Spinal cord (tissue), 10 donors: Measurements from ENCODE around the gene CEP290. TPM values are rescaled to one million over a fixed set of nuclear protein-coding genes. Genes with fewer than 3 reads are reported as not detected.

ENCODE experiments used
- DNase-seq, 6 donors: peaks; one replicate each; pipeline versions ENCODE4 v3.0.0 to v3.0.0-alpha.2; 2013 to 2015; ENCODE audit warnings: low spot score in 6 of 6, low read depth in 4 of 6
- H3K27ac ChIP-seq: one replicate; pipeline ENCODE4 v1.5.1; 2013; ENCODE audit warnings: low read depth, low read length, control low read depth
- H3K27me3 ChIP-seq: one replicate; pipeline ENCODE4 v1.6.1; 2013; ENCODE audit warnings: low read length; ENCODE audit not compliant: control insufficient read depth, insufficient read depth
- H3K36me3 ChIP-seq: one replicate; pipeline ENCODE4 v1.6.1; 2013; ENCODE audit warnings: low read length; ENCODE audit not compliant: control insufficient read depth, insufficient read depth
- H3K4me1 ChIP-seq: one replicate; pipeline ENCODE4 v1.6.1; 2013; ENCODE audit warnings: low read length; ENCODE audit not compliant: control insufficient read depth, insufficient read depth
- H3K4me3 ChIP-seq: one replicate; pipeline ENCODE4 v1.5.1; 2013; ENCODE audit warnings: low read depth, low read length, control low read depth
- H3K9me3 ChIP-seq: one replicate; pipeline ENCODE4 v1.6.1; 2013; ENCODE audit warnings: low read length; ENCODE audit not compliant: control insufficient read depth, insufficient read depth
- WGBS: methylation state at CpG from one replicate; pipeline ENCODE4 v1.1.5; 2013; ENCODE audit warnings: missing lambda C conversion rate; ENCODE audit not compliant: insufficient coverage; 5-methylcytosine and 5-hydroxymethylcytosine counted together
- long read RNA-seq, 4 donors: transcript quantifications; one replicate each; lab custom pipeline, GENCODE V29; 2026
- polyA plus RNA-seq, 2 donors: library from polyadenylated mRNA; unstranded; fragments of 120-200 nt; gene quantifications; one replicate each; pipeline ENCODE4 v1.2.1, GENCODE V29; 2013; ENCODE audit not compliant: insufficient read length in 2 of 2
- total RNA-seq, 2 donors: library from RNA; depleted of rRNA in 1 of 2; stranded (reverse); fragments of 120-200 nt in 1 of 2; fragments of >200 nt in 1 of 2; gene quantifications; one replicate each; pipeline versions ENCODE4 v1.2.3 to v1.2.4, GENCODE V29; 2013 to 2014
- donor health status: healthy.

CEP290 gene, protein sequence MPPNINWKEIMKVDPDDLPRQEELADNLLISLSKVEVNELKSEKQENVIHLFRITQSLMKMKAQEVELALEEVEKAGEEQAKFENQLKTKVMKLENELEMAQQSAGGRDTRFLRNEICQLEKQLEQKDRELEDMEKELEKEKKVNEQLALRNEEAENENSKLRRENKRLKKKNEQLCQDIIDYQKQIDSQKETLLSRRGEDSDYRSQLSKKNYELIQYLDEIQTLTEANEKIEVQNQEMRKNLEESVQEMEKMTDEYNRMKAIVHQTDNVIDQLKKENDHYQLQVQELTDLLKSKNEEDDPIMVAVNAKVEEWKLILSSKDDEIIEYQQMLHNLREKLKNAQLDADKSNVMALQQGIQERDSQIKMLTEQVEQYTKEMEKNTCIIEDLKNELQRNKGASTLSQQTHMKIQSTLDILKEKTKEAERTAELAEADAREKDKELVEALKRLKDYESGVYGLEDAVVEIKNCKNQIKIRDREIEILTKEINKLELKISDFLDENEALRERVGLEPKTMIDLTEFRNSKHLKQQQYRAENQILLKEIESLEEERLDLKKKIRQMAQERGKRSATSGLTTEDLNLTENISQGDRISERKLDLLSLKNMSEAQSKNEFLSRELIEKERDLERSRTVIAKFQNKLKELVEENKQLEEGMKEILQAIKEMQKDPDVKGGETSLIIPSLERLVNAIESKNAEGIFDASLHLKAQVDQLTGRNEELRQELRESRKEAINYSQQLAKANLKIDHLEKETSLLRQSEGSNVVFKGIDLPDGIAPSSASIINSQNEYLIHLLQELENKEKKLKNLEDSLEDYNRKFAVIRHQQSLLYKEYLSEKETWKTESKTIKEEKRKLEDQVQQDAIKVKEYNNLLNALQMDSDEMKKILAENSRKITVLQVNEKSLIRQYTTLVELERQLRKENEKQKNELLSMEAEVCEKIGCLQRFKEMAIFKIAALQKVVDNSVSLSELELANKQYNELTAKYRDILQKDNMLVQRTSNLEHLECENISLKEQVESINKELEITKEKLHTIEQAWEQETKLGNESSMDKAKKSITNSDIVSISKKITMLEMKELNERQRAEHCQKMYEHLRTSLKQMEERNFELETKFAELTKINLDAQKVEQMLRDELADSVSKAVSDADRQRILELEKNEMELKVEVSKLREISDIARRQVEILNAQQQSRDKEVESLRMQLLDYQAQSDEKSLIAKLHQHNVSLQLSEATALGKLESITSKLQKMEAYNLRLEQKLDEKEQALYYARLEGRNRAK (N-terminal part only)
- total RNA-seq, result 10 to 100 TPM; 24.6 to 35.2 TPM
- 10 to 100 TPM; 15.3 to 23.3 TPM for polyA plus RNA-seq
- long read RNA-seq, donor 1, partial matches to known transcripts, result 47 of 52 reads
- long read RNA-seq, donor 1, other reads (novel, unspliced or antisense), result 5 of 52 reads
- long read RNA-seq, donor 2, result 0 reads
- long read RNA-seq, donor 3, partial matches to known transcripts, result 5 of 5 reads
- long read RNA-seq, donor 3, other reads (novel, unspliced or antisense), result 0 of 5 reads
- long read RNA-seq, donor 4, partial matches to known transcripts, result 107 of 108 reads
- long read RNA-seq, donor 4, other reads (novel, unspliced or antisense), result 0 of 108 reads

- DNase-seq, result peak; percentile 98 to 100 (median 98)
- H3K9me3 ChIP-seq, result no peaks in the 10 kb centered on the region
- under 1% methylated on average over 49 of the region's 49 CpGs for WGBS
- H3K4me1 ChIP-seq, result peaks cover 5% of the 10 kb centered on the region
- H3K27ac ChIP-seq, result peak within 1 kb of the TSS; percentile 96
- H3K36me3 ChIP-seq, result peaks cover 8% of the 10 kb centered on the region
- H3K27me3 ChIP-seq, result no peaks in the 10 kb centered on the region
- H3K4me3 ChIP-seq, result peak within 1 kb of the TSS; percentile 100
These were observed at the start of gene CEP290, which contains the start of gene TMTC3 for GRCh38 chr12:88141774-88142609. Gene CEP290 (minus strand): TSS chr12:88142088. CDS start chr12:88141307, 781 bp downstream. Gene TMTC3 (plus strand): TSS chr12:88142307. CDS start chr12:88148316, 6,009 bp downstream.

GRCh38 chr12:88188180-88188579 is 46.3 kb upstream of the CEP290 start:
- no CpG with 5 or more reads among the region's 1 CpG for WGBS
- H3K27me3 ChIP-seq, result no peaks in the 10 kb centered on the region

DNA sequence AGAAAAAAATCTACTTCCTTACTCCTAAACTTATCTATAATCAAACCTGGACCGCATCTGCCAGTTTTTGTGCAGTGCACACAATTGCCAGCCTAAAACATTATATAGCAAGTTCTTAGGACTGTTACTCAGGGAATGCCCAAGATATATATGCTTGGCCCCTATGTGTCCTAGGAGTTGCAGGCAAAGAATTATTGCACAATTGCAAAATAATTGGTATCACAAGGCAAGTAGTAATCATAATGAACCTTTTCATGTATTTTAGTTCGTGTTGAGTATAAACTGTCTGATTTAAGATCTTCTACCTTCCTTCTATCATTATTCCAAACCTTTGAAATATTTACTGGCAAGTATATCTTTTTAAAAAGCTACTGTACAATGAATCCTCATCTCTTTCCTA is 45.7 kb upstream of the CEP290 start:
- Histone ChIP-seq H3K36me3 (peaks cover 2% of the 10 kb centered on the region), H3K4me1 (no peaks in the 10 kb centered on the region), H3K27ac (no peak overlapping the region), H3K9me3 (peaks cover 3% of the 10 kb centered on the region), H3K4me3 (no peak overlapping the region), H3K27me3 (no peaks in the 10 kb centered on the region)
- WGBS, result no CpG with 5 or more reads among the region's 2 CpGs
- no peak for DNase-seq

More at GRCh38 chr12:88188180-88188579, 46.3 kb upstream of the CEP290 start:
- no peak overlapping the region for H3K4me3 ChIP-seq
- DNase-seq, result no peak
- no peaks in the 10 kb centered on the region for H3K4me1 ChIP-seq
- H3K9me3 ChIP-seq, result peaks cover 3% of the 10 kb centered on the region
- H3K36me3 ChIP-seq, result peaks cover 2% of the 10 kb centered on the region
- H3K27ac ChIP-seq, result no peak overlapping the region

DNA sequence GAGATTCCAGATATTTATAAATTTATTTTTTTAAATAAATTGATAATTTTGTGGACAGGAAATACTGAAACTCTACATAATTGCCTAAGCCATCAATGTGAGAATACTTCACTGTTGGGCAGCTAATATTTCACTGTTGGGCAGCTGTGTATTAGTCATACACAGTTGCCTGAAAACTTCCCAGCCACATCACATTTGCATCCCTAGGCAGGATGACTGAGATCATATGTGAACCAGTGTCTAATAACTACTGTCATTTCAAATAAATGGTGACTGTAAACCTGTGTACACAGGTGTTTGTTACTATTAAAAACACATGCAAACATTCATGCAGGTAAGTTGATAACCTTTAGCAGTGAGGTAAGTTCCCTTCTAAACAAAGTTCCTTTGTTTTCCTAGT is 44.1 kb upstream of the CEP290 start:
- H3K9me3 ChIP-seq, result peaks cover 4% of the 10 kb centered on the region
- H3K4me1 ChIP-seq, result no peaks in the 10 kb centered on the region
- no peak overlapping the region for H3K4me3 ChIP-seq
- no peak overlapping the region for H3K27ac ChIP-seq
- DNase-seq, result no peak
- peaks cover 2% of the 10 kb centered on the region for H3K36me3 ChIP-seq
- no peaks in the 10 kb centered on the region for H3K27me3 ChIP-seq

GRCh38 chr12:88185279-88185678 is 43.4 kb upstream of the CEP290 start:
- Histone ChIP-seq H3K4me3 (no peak overlapping the region), H3K36me3 (peaks cover 5% of the 10 kb centered on the region), H3K27ac (no peak overlapping the region), H3K27me3 (no peaks in the 10 kb centered on the region), H3K9me3 (peaks cover 4% of the 10 kb centered on the region), H3K4me1 (no peaks in the 10 kb centered on the region)
- no peak for DNase-seq
- no CpG with 5 or more reads among the region's 2 CpGs for WGBS

DNA sequence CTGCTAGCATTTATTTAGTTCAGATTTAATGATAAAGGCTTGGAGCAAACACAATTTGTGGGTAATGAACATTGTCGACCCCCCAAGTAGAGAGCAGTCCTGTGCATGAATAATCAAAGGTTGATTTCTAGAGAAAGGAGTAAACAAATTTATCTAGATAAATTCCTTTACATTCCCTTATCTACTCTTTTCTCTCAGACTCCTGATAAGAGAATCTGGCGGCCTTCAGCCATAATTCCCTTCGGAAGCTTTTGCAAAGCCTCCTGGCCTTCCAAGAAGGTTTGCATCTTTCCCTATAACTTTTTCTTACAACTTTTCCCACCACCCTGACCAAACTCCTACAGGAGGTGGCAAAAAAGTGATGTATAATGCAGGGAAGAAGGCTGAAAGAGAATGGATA is 42.3 kb upstream of the CEP290 start:
- H3K4me1 ChIP-seq, result no peaks in the 10 kb centered on the region
- H3K9me3 ChIP-seq, result peaks cover 4% of the 10 kb centered on the region
- no peak for DNase-seq
- no peak overlapping the region for H3K27ac ChIP-seq
- H3K27me3 ChIP-seq, result no peaks in the 10 kb centered on the region
- H3K36me3 ChIP-seq, result peaks cover 10% of the 10 kb centered on the region
- no peak overlapping the region for H3K4me3 ChIP-seq
- WGBS, result 100% methylated on average over 1 of the region's 3 CpGs

GRCh38 chr12:88182416-88182815 is 40.5 kb upstream of the CEP290 start:
- H3K36me3 ChIP-seq, result peaks cover 10% of the 10 kb centered on the region
- H3K4me3 ChIP-seq, result no peak overlapping the region
- no peak for DNase-seq
- no peaks in the 10 kb centered on the region for H3K27me3 ChIP-seq
- H3K27ac ChIP-seq, result no peak overlapping the region
- WGBS, result no CpG with 5 or more reads among the region's 3 CpGs
- H3K4me1 ChIP-seq, result no peaks in the 10 kb centered on the region
- peaks cover 4% of the 10 kb centered on the region for H3K9me3 ChIP-seq

DNA sequence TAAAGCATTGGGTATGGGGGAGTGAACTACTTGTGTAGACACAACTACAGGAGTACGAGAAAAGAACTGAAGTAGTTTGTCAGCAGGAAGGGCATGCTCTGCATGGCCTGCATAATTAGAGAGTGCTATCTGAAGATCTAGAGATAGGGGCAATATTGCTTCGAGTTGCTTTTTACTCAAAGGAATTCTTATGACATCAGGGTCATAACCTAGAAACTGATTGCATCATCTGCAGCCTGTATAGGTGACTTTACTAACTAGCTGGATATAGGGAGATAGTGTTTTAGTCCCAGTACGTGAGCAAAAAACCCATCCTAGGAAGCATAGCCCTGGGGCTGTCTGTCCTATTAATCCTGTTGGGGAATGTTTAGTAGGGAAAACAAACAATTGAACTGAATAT is 40.0 kb upstream of the CEP290 start:
- Histone ChIP-seq H3K4me1 (no peaks in the 10 kb centered on the region), H3K36me3 (peaks cover 10% of the 10 kb centered on the region)
- WGBS, result 100% methylated on average over 1 of the region's 3 CpGs

More for the DNA sequence above, 40.0 kb upstream of the CEP290 start:
- Histone ChIP-seq H3K9me3 (peaks cover 4% of the 10 kb centered on the region), H3K4me3 (no peak overlapping the region), H3K27ac (no peak overlapping the region), H3K27me3 (no peaks in the 10 kb centered on the region)
- no peak for DNase-seq
